ENCODE results near the gene MFSD12.
A peak's percentile ranks its signal among the peaks of the same experiment; 100 is the strongest.

Gene MFSD12

GRCh38 chr19:3563709-3564524, 6.5 kb upstream of the MFSD12 start:
- no peak for DNase-seq

GRCh38 chr19:3556978-3557460, 367 bp downstream of the MFSD12 start:
- peak in 4 of 51 donors; percentile 27 to 31 (median 29) for DNase-seq

GRCh38 chr19:3556423-3556977, 886 bp downstream of the MFSD12 start:
- no peak for DNase-seq

GRCh38 chr19:3555653-3556422, 1.5 kb downstream of the MFSD12 start:
- DNase-seq = no peak

- no peak for DNase-seq
These were observed 2.9 kb downstream of the MFSD12 start for GRCh38 chr19:3554254-3555083.

- no peak for DNase-seq
These were observed 5.6 kb downstream of the MFSD12 start for GRCh38 chr19:3551792-3552095.

GRCh38 chr19:3550947-3551791, 6.2 kb downstream of the MFSD12 start:
- no peak for DNase-seq

GRCh38 chr19:3549816-3550215, 7.6 kb downstream of the MFSD12 start:
- DNase-seq = no peak

- DNase-seq = peak in 29 of 51 donors; percentile 6 to 76 (median 43)
These were observed 8.8 kb downstream of the MFSD12 start for GRCh38 chr19:3548606-3549005.

GRCh38 chr19:3547767-3548282, 9.6 kb downstream of the MFSD12 start:
- DNase-seq = no peak

GRCh38 chr19:3547301-3547731, 10.1 kb downstream of the MFSD12 start:
- peak in 1 of 51 donors; percentile 18 for DNase-seq

- peak in 1 of 51 donors; percentile 10 for DNase-seq
These were observed 11.3 kb downstream of the MFSD12 start for GRCh38 chr19:3546119-3546518.

- no peak for DNase-seq
These were observed 11.7 kb downstream of the MFSD12 start for GRCh38 chr19:3545669-3546034.

- peak; percentile 17 to 92 (median 75) for DNase-seq
These were observed 12.4 kb downstream of the MFSD12 start for GRCh38 chr19:3544742-3545668.

- peak in 5 of 51 donors; percentile 13 to 41 (median 22) for DNase-seq
These were observed 13.4 kb downstream of the MFSD12 start for GRCh38 chr19:3544058-3544376.

- peak in 34 of 51 donors; percentile 20 to 85 (median 56) for DNase-seq
These were observed 14.0 kb downstream of the MFSD12 start for GRCh38 chr19:3543150-3544057.

- no peak for DNase-seq
These were observed 17.6 kb downstream of the MFSD12 start for GRCh38 chr19:3539756-3540118.
